ENCODE results near the gene STYXL1.

- TF ChIP-seq, protein P1, sequence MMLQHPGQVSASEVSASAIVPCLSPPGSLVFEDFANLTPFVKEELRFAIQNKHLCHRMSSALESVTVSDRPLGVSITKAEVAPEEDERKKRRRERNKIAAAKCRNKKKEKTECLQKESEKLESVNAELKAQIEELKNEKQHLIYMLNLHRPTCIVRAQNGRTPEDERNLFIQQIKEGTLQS (IDR thresholded peaks at IDR 0.05): no peak
- TF ChIP-seq, protein P2, sequence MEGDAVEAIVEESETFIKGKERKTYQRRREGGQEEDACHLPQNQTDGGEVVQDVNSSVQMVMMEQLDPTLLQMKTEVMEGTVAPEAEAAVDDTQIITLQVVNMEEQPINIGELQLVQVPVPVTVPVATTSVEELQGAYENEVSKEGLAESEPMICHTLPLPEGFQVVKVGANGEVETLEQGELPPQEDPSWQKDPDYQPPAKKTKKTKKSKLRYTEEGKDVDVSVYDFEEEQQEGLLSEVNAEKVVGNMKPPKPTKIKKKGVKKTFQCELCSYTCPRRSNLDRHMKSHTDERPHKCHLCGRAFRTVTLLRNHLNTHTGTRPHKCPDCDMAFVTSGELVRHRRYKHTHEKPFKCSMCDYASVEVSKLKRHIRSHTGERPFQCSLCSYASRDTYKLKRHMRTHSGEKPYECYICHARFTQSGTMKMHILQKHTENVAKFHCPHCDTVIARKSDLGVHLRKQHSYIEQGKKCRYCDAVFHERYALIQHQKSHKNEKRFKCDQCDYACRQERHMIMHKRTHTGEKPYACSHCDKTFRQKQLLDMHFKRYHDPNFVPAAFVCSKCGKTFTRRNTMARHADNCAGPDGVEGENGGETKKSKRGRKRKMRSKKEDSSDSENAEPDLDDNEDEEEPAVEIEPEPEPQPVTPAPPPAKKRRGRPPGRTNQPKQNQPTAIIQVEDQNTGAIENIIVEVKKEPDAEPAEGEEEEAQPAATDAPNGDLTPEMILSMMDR (IDR thresholded peaks at IDR 0.05; ENCODE audit: low read depth, low read length, missing input control): no peak
Observed at GRCh38 chr7:76089865-76090475, 42.2 kb upstream of the STYXL1 start.

Measured in liver (tissue), 3 donors.